WTC11 (cell line): ENCODE results near the gene TARDBP. TPM values are rescaled to one million over a fixed set of nuclear protein-coding genes. Genes with fewer than 3 reads are reported as not detected.

Experiments
- ATAC-seq: fragments of 200-7000 bp; cut with Tn5 transposase; 2 replicates; pipeline ENCODE4 v1.10.0; 2021; ENCODE audit warnings: mild to moderate bottlenecking, moderate library complexity
- Bru-seq: library from RNA; stranded (reverse); fragments of 400-500 nt; gene quantifications from one replicate; lab custom pipeline; 2021; lab: Mats Ljungman, UMichigan
- CTCF ChIA-PET: fragments of 300-600 bp; sonication (Branson Sonifier 250); formaldehyde crosslinking; loops from one replicate; lab custom pipeline; 2021; ENCODE audit warnings: antibody characterized with exemption; lab: Charles Lee
- POLR2A ChIA-PET: fragments of 350-600 bp; sonication (Branson Sonifier 250); formaldehyde crosslinking; loops from one replicate; lab custom pipeline; 2021; ENCODE audit warnings: antibody characterized with exemption; lab: Charles Lee
- DNase-seq: peaks from one replicate; pipeline ENCODE4 v3.0.0; 2021; ENCODE audit warnings: low spot score
- H3K27ac Mint-ChIP-seq: 2 replicates; pipeline ENCODE4 v1.8.0; 2021; ENCODE audit warnings: mixed read lengths
- H3K27me3 Mint-ChIP-seq: 2 replicates; pipeline ENCODE4 v1.8.0; 2021; ENCODE audit warnings: low read depth, mild to moderate bottlenecking, moderate library complexity, mixed read lengths
- H3K36me3 Mint-ChIP-seq: 2 replicates; pipeline ENCODE4 v1.8.0; 2021; ENCODE audit warnings: mixed read lengths
- H3K4me1 Mint-ChIP-seq: 2 replicates; pipeline ENCODE4 v1.8.0; 2022; ENCODE audit warnings: mixed read lengths
- H3K4me3 Mint-ChIP-seq: 2 replicates; pipeline ENCODE4 v1.8.0; 2021; ENCODE audit warnings: mild to moderate bottlenecking, moderate library complexity, mixed read lengths
- H3K9me3 Mint-ChIP-seq: 2 replicates; pipeline ENCODE4 v1.8.0; 2021; ENCODE audit warnings: mixed read lengths
- FOXK1 ChIP-seq: sonication (generic); formaldehyde crosslinking; IDR thresholded peaks from 2 replicates; pipeline ENCODE4 v1.8.0; 2022; ENCODE audit warnings: mild to moderate bottlenecking, moderate library complexity, missing genetic modification reagents
- GABPB1 ChIP-seq: sonication (generic); formaldehyde crosslinking; IDR thresholded peaks from 2 replicates; pipeline ENCODE4 v1.8.1; 2023; ENCODE audit warnings: mild to moderate bottlenecking, missing genetic modification reagents
- GRHL2 ChIP-seq: fragments of 250-450 bp; sonication (Bioruptor Pico); IDR thresholded peaks from 2 replicates; pipeline ENCODE4 v1.8.0; 2022; ENCODE audit warnings: mild to moderate bottlenecking, moderate library complexity; ENCODE audit not compliant: insufficient replicate concordance, severe bottlenecking
- GTF2I ChIP-seq: fragments of 250-450 bp; sonication (Bioruptor Pico); conservative IDR thresholded peaks from 2 replicates; pipeline ENCODE4 v1.4.0; 2021; ENCODE audit warnings: mild to moderate bottlenecking
- MYBL2 ChIP-seq: sonication (generic); formaldehyde crosslinking; IDR thresholded peaks from 2 replicates; pipeline ENCODE4 v1.8.1; 2023; ENCODE audit warnings: mild to moderate bottlenecking, moderate library complexity, missing genetic modification reagents
- NFATC4 ChIP-seq: fragments of 250-450 bp; sonication (Bioruptor Pico); IDR thresholded peaks from 2 replicates; pipeline ENCODE4 v1.9.0; 2021; ENCODE audit warnings: mild to moderate bottlenecking
- NFE2L1 ChIP-seq: sonication (generic); formaldehyde crosslinking; IDR thresholded peaks from 2 replicates; pipeline ENCODE4 v1.8.1; 2023; ENCODE audit warnings: missing genetic modification reagents
- RELA ChIP-seq: sonication (generic); formaldehyde crosslinking; IDR thresholded peaks from 2 replicates; pipeline ENCODE4 v1.8.1; 2022; ENCODE audit warnings: missing genetic modification reagents, mild to moderate bottlenecking, borderline replicate concordance
- SMAD4 ChIP-seq: sonication (generic); formaldehyde crosslinking; IDR thresholded peaks from 2 replicates; pipeline ENCODE4 v1.8.0; 2022; ENCODE audit warnings: mild to moderate bottlenecking, missing genetic modification reagents
- SOX15 ChIP-seq: fragments of 250-450 bp; sonication (Bioruptor Pico); IDR thresholded peaks from 2 replicates; pipeline ENCODE4 v1.9.0; 2021; ENCODE audit warnings: mild to moderate bottlenecking
- TEAD1 ChIP-seq: sonication (generic); formaldehyde crosslinking; IDR thresholded peaks from 2 replicates; pipeline ENCODE4 v1.8.0; 2022; ENCODE audit warnings: mild to moderate bottlenecking, missing genetic modification reagents
- ZBTB21 ChIP-seq: sonication (generic); formaldehyde crosslinking; IDR thresholded peaks from 2 replicates; pipeline ENCODE4 v1.8.1; 2023; ENCODE audit warnings: mild to moderate bottlenecking, missing genetic modification reagents, borderline replicate concordance
- ZNF138 ChIP-seq: sonication (generic); formaldehyde crosslinking; conservative IDR thresholded peaks from 2 replicates; pipeline ENCODE4 v1.8.1; 2022; ENCODE audit warnings: mild to moderate bottlenecking, moderate library complexity, missing genetic modification reagents
- ZNF396 ChIP-seq: fragments of 250-450 bp; sonication (Bioruptor Pico); IDR thresholded peaks from 2 replicates; pipeline ENCODE4 v1.8.0; 2021; ENCODE audit warnings: mild to moderate bottlenecking, moderate library complexity, borderline replicate concordance
- ZNF671 ChIP-seq: fragments of 250-450 bp; sonication (Bioruptor Pico); IDR thresholded peaks from 2 replicates; pipeline ENCODE4 v1.8.0; 2021; ENCODE audit warnings: mild to moderate bottlenecking
- long read RNA-seq, 3 experiments: library from RNA in 1 of 3; library from capped mRNA in 1 of 3; library from polyadenylated mRNA in 1 of 3; unstranded in 2 of 3; stranded (forward) in 1 of 3; transcript quantifications; one replicate each; pipeline ENCODE4 v2.0.0, GENCODE V29; 2021
- total RNA-seq: library from RNA; stranded (reverse); gene quantifications from 3 replicates; pipeline ENCODE4 v1.2.3, GENCODE V29; 2021
- TF ChIP-seq, protein P1 (sequence below): sonication (generic); formaldehyde crosslinking; IDR thresholded peaks from 2 replicates; pipeline ENCODE4 v1.8.1; 2023; ENCODE audit warnings: mild to moderate bottlenecking, moderate library complexity, missing genetic modification reagents
- TF ChIP-seq, protein P2 (sequence below): sonication (generic); formaldehyde crosslinking; conservative IDR thresholded peaks from 2 replicates; pipeline ENCODE4 v1.8.1; 2023; ENCODE audit warnings: mild to moderate bottlenecking, low read depth, missing genetic modification reagents, moderate library complexity
- TF ChIP-seq, protein P3 (sequence below): sonication (generic); formaldehyde crosslinking; IDR thresholded peaks from 2 replicates; pipeline ENCODE4 v1.8.0; 2023; ENCODE audit warnings: missing genetic modification reagents
- TF ChIP-seq, protein P4 (sequence below): sonication (generic); formaldehyde crosslinking; IDR thresholded peaks from 2 replicates; pipeline ENCODE4 v1.8.1; 2022; ENCODE audit warnings: mild to moderate bottlenecking, missing genetic modification reagents, moderate library complexity, borderline replicate concordance
- TF ChIP-seq, protein P5 (sequence below): fragments of 250-450 bp; sonication (Bioruptor Pico); conservative IDR thresholded peaks from 2 replicates; pipeline ENCODE4 v1.9.0; 2021; ENCODE audit warnings: mild to moderate bottlenecking
- TF ChIP-seq, protein P6 (sequence below): sonication (generic); formaldehyde crosslinking; IDR thresholded peaks from 2 replicates; pipeline ENCODE4 v1.8.1; 2023; ENCODE audit warnings: mild to moderate bottlenecking, missing genetic modification reagents
- TF ChIP-seq, protein P7 (sequence below): sonication (generic); formaldehyde crosslinking; IDR thresholded peaks from 2 replicates; pipeline ENCODE4 v1.8.1; 2023; ENCODE audit warnings: mild to moderate bottlenecking, missing genetic modification reagents, moderate library complexity

Gene TARDBP
- 185 to 228 TPM (median 197 TPM) in 3 replicates for total RNA-seq
- Bru-seq, nascent RNA: percentile 99 among the genes with signal in this experiment
- long read RNA-seq, experiment 1, full-length matches to known transcripts: 763 of 877 reads
- long read RNA-seq, experiment 1, partial matches to known transcripts: 62 of 877 reads
- long read RNA-seq, experiment 1, other reads (novel, unspliced or antisense): 52 of 877 reads
- long read RNA-seq, experiment 2, full-length matches to known transcripts: 83 of 114 reads
- long read RNA-seq, experiment 2, partial matches to known transcripts: 20 of 114 reads
- long read RNA-seq, experiment 2, other reads (novel, unspliced or antisense): 11 of 114 reads
- long read RNA-seq, experiment 3, full-length matches to known transcripts: 462 of 529 reads
- long read RNA-seq, experiment 3, partial matches to known transcripts: 11 of 529 reads
- long read RNA-seq, experiment 3, other reads (novel, unspliced or antisense): 56 of 529 reads

DNA sequence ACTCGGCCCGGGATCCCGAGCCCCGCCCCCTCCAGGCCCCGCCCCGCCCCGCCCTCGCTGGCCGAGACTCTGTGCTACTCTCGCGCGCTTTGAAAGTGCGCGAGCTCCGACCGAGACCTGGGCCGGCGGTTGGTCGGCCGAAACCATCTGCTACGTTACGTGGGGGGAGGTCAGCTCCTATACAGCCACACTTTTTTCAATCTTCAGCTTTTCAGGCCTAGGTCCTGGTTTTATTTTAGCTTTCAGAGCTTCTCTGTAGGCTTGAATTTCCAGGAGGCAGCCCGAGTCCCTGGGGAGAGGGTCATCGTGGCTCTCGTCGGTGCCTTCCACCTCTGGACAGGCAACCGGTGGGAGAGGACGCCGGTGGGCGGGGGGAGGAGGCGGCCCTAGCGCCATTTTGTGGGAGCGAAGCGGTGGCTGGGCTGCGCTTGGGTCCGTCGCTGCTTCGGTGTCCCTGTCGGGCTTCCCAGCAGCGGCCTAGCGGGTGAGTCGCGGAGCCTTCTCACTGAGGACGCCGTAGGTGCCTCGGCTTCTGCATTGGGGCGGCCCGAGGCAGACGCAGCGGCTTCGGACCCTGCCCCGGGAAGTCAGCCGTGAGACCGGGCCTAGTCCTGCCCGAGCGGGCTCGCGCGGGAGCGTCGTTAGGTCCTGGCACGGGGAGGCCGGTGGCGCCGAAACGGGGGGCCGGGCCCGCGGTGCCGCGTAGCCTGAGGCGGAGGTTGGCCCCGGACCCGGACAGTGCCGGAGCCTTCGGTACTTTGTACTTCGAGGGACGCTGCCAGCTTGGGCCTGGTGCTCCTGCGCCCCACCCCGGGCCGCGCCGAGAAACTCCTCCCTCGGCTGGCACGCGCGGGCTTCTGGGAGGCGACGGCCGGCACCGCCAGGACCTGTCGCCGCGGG, at the start of gene TARDBP:
Gene TARDBP, plus strand, starts transcription at position 395 of the 900 bp plus-strand sequence. CDS start 1,074 bp downstream, outside the sequence.
- Mint-ChIP-seq H3K4me1 (peaks cover 22% of the 10 kb centered on the region), H3K36me3 (peaks cover 38% of the 10 kb centered on the region), H3K9me3 (no peaks in the 10 kb centered on the region), H3K27me3 (no peaks in the 10 kb centered on the region), H3K4me3 (peak within 1 kb of the TSS; percentile 91), H3K27ac (peak within 1 kb of the TSS; percentile 99)
- DNase-seq (peak; percentile 89), ATAC-seq (peak; percentile 92)
- POLR2A ChIA-PET: interaction anchor here (0.7 to 0.9 kb wide), 3 partner anchors 32 to 51 kb away, joined by 3 to 8 read pairs (median 3); partner anchors contain the start of gene SRM
- CTCF ChIA-PET: interaction anchor here (0.6 to 1.1 kb wide), 3 partner anchors 32 to 51 kb away, joined by 3 read pairs; no protein-coding TSS in a partner anchor
- TF ChIP-seq GRHL2 (CRISPR knock-in tag) (no peak), ZNF138 (CRISPR knock-in tag) (no peak), ZNF396 (CRISPR knock-in tag) (no peak), SMAD4 (CRISPR knock-in tag) (0 out of 2 replicates have a peak, but pooled peaks have one; percentile 70), ZBTB21 (CRISPR knock-in tag) (no peak), ZNF671 (CRISPR knock-in tag) (no peak), FOXK1 (CRISPR knock-in tag) (peak; percentile 41; the same call in 1 of the 2 replicates), GTF2I (CRISPR knock-in tag) (no peak), MYBL2 (CRISPR knock-in tag) (peak; percentile 95), NFE2L1 (CRISPR knock-in tag) (0 out of 2 replicates have a peak, but pooled peaks have one; percentile 44), TEAD1 (peak; percentile 63; the same call in 1 of the 2 replicates), RELA (CRISPR knock-in tag) (peak; percentile 90; the same call in 1 of the 2 replicates), SOX15 (no peak), GABPB1 (CRISPR knock-in tag) (peak; percentile 34), NFATC4 (no peak)
- TF ChIP-seq, protein P1, sequence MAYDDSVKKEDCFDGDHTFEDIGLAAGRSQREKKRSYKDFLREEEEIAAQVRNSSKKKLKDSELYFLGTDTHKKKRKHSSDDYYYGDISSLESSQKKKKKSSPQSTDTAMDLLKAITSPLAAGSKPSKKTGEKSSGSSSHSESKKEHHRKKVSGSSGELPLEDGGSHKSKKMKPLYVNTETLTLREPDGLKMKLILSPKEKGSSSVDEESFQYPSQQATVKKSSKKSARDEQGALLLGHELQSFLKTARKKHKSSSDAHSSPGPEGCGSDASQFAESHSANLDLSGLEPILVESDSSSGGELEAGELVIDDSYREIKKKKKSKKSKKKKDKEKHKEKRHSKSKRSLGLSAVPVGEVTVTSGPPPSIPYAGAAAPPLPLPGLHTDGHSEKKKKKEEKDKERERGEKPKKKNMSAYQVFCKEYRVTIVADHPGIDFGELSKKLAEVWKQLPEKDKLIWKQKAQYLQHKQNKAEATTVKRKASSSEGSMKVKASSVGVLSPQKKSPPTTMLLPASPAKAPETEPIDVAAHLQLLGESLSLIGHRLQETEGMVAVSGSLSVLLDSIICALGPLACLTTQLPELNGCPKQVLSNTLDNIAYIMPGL (CRISPR knock-in tag): peak; percentile 72; the same call in 1 of the 2 replicates
- TF ChIP-seq, protein P2, sequence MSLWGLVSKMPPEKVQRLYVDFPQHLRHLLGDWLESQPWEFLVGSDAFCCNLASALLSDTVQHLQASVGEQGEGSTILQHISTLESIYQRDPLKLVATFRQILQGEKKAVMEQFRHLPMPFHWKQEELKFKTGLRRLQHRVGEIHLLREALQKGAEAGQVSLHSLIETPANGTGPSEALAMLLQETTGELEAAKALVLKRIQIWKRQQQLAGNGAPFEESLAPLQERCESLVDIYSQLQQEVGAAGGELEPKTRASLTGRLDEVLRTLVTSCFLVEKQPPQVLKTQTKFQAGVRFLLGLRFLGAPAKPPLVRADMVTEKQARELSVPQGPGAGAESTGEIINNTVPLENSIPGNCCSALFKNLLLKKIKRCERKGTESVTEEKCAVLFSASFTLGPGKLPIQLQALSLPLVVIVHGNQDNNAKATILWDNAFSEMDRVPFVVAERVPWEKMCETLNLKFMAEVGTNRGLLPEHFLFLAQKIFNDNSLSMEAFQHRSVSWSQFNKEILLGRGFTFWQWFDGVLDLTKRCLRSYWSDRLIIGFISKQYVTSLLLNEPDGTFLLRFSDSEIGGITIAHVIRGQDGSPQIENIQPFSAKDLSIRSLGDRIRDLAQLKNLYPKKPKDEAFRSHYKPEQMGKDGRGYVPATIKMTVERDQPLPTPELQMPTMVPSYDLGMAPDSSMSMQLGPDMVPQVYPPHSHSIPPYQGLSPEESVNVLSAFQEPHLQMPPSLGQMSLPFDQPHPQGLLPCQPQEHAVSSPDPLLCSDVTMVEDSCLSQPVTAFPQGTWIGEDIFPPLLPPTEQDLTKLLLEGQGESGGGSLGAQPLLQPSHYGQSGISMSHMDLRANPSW: no peak
- TF ChIP-seq, protein P3, sequence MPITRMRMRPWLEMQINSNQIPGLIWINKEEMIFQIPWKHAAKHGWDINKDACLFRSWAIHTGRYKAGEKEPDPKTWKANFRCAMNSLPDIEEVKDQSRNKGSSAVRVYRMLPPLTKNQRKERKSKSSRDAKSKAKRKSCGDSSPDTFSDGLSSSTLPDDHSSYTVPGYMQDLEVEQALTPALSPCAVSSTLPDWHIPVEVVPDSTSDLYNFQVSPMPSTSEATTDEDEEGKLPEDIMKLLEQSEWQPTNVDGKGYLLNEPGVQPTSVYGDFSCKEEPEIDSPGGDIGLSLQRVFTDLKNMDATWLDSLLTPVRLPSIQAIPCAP: no peak
- TF ChIP-seq, protein P4, sequence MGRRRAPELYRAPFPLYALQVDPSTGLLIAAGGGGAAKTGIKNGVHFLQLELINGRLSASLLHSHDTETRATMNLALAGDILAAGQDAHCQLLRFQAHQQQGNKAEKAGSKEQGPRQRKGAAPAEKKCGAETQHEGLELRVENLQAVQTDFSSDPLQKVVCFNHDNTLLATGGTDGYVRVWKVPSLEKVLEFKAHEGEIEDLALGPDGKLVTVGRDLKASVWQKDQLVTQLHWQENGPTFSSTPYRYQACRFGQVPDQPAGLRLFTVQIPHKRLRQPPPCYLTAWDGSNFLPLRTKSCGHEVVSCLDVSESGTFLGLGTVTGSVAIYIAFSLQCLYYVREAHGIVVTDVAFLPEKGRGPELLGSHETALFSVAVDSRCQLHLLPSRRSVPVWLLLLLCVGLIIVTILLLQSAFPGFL (CRISPR knock-in tag): no peak
- TF ChIP-seq, protein P5, sequence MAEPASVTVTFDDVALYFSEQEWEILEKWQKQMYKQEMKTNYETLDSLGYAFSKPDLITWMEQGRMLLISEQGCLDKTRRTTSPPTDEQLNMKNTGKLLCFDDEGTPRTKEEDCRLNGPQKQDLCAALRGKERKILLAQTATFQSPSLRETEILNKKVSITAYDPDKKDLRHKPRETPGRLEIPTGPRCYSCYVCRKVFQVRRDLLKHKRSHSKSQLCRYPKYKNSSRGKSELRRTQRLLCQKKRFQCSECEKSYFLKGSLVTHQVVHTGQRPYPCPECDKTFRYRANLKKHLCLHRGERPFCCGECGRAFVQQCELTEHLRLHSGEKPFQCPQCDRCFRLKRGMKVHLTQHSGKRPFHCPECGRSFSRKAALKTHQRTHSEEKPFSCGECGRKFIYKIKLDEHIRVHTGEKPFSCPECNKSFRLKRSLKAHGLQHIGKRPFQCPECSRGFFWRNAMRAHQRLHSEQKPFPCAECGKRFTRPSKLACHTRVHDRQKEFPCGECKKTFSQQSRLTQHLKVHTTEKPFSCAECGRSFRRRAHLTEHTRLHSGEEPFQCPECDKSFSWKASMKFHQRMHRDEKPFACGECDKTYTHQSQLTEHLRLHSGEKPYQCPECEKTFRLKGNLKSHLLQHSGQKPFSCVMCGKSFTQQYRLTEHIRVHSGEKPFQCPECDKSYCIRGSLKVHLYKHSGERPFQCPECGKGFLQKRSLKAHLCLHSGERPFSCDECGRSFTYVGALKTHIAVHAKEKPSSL (CRISPR knock-in tag): no peak
- TF ChIP-seq, protein P6, sequence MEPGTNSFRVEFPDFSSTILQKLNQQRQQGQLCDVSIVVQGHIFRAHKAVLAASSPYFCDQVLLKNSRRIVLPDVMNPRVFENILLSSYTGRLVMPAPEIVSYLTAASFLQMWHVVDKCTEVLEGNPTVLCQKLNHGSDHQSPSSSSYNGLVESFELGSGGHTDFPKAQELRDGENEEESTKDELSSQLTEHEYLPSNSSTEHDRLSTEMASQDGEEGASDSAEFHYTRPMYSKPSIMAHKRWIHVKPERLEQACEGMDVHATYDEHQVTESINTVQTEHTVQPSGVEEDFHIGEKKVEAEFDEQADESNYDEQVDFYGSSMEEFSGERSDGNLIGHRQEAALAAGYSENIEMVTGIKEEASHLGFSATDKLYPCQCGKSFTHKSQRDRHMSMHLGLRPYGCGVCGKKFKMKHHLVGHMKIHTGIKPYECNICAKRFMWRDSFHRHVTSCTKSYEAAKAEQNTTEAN (CRISPR knock-in tag): peak; percentile 52
- TF ChIP-seq, protein P7, sequence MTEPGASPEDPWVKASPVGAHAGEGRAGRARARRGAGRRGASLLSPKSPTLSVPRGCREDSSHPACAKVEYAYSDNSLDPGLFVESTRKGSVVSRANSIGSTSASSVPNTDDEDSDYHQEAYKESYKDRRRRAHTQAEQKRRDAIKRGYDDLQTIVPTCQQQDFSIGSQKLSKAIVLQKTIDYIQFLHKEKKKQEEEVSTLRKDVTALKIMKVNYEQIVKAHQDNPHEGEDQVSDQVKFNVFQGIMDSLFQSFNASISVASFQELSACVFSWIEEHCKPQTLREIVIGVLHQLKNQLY (CRISPR knock-in tag): peak; percentile 21; the same call in 1 of the 2 replicates
